ENCODE results near the gene CTNNA3. TPM values are rescaled to one million over a fixed set of nuclear protein-coding genes. Genes with fewer than 3 reads are reported as not detected.

Gene CTNNA3
- total and polyA plus RNA-seq, 2 donors (not counting 3 experiments of a cell fraction or from before 2014, with no cell fraction given), result not detected

DNA sequence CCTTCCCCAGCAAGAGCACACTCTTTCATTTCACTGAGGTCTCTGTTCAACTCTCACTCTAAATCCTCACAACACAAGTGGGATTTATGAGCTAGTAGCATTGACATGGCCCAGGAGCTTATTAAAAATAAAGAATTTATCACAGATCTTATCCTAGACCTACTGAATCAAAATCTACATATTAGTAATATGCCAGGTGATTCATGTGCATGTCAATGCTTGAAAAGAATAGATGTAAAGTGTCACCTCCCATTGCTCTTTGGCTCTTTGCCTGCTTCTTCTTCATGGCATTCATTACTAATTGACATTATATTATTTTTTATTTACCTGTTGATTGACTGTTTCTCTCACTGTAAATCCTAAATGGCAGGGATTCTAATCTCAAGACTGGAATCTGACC is 1229.4 kb downstream of the CTNNA3 start:
- H3K27me3 ChIP-seq (ENCODE audit: control insufficient read depth in 2 of 2, insufficient read depth in 2 of 2, low read length in 2 of 2), result no peaks in the 10 kb centered on the region
- H4K20me1 ChIP-seq (replicated peaks; ENCODE audit: control insufficient read depth, extremely low read depth, insufficient read depth, low read length), result no peaks in the 10 kb centered on the region
- ChIA-PET POLR2A (no interaction called here), CTCF (no interaction called here)
- dilution Hi-C loops (cut with MboI; ENCODE audit: extremely low pct_ligation_motif_present, low sequenced_read_pairs) (no loop called here), intact Hi-C loops (cut with micrococcal nuclease) (no loop called here)
- TF ChIP-seq POLR2AphosphoS5 (IDR thresholded peaks at IDR 0.05; ENCODE audit: insufficient read depth, low read depth, low read length) (no peak), JUN (IDR thresholded peaks at IDR 0.05; ENCODE audit: borderline replicate concordance, insufficient read depth, insufficient read length, low read depth) (no peak), GATA2 (IDR thresholded peaks at IDR 0.05; ENCODE audit: insufficient read depth, insufficient read length, low read depth, low read length) (no peak), EZH2 (IDR thresholded peaks at IDR 0.05; ENCODE audit: borderline replicate concordance, low read depth, low read length, severe bottlenecking) (no peak), FOS (IDR thresholded peaks at IDR 0.05; ENCODE audit: borderline replicate concordance, insufficient read depth, low read length) (no peak), MYC (IDR thresholded peaks at IDR 0.05; ENCODE audit: low read depth, low read length) (no peak), POLR2A (IDR thresholded peaks at IDR 0.05; ENCODE audit: low read depth, low read length) (no peak)
- TF ChIP-seq, protein P1, sequence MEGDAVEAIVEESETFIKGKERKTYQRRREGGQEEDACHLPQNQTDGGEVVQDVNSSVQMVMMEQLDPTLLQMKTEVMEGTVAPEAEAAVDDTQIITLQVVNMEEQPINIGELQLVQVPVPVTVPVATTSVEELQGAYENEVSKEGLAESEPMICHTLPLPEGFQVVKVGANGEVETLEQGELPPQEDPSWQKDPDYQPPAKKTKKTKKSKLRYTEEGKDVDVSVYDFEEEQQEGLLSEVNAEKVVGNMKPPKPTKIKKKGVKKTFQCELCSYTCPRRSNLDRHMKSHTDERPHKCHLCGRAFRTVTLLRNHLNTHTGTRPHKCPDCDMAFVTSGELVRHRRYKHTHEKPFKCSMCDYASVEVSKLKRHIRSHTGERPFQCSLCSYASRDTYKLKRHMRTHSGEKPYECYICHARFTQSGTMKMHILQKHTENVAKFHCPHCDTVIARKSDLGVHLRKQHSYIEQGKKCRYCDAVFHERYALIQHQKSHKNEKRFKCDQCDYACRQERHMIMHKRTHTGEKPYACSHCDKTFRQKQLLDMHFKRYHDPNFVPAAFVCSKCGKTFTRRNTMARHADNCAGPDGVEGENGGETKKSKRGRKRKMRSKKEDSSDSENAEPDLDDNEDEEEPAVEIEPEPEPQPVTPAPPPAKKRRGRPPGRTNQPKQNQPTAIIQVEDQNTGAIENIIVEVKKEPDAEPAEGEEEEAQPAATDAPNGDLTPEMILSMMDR (IDR thresholded peaks at IDR 0.05; ENCODE audit: extremely low read depth in 1 of 2, insufficient read depth in 1 of 2, low read depth in 1 of 2, low read length in 2 of 2), result no peak
- TF ChIP-seq, protein P2, sequence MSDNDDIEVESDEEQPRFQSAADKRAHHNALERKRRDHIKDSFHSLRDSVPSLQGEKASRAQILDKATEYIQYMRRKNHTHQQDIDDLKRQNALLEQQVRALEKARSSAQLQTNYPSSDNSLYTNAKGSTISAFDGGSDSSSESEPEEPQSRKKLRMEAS (IDR thresholded peaks at IDR 0.05; ENCODE audit: insufficient read depth, insufficient read length), result no peak
- FAIRE-seq (no peak), DNase-seq (ENCODE audit: low read depth, low spot score) (no peak)
- peaks cover 2% of the 10 kb centered on the region for H3K9me3 ChIP-seq (replicated peaks; ENCODE audit: control insufficient read depth, insufficient read depth, low read length)
- no peaks in the 10 kb centered on the region for H3K9me1 ChIP-seq (replicated peaks; ENCODE audit: control insufficient read depth, extremely low read depth, insufficient read depth, low read length)
- H3K4me2 ChIP-seq (ENCODE audit: insufficient read depth, low read length), result no peak overlapping the region
- H3K9ac ChIP-seq (replicated peaks; ENCODE audit: extremely low read depth, insufficient read depth, low read length), result no peak overlapping the region
- H3K36me3 ChIP-seq (ENCODE audit: control insufficient read depth in 2 of 2, extremely low read depth in 1 of 2, insufficient read depth in 2 of 2, low read length in 2 of 2), result no peaks in the 10 kb centered on the region
- no peak overlapping the region for H2AFZ ChIP-seq (ENCODE audit: low read depth, low read length)
- no peak overlapping the region for H3K4me3 ChIP-seq (replicated peaks in 1 of 3; ENCODE audit: insufficient read depth in 1 of 3, low read depth in 1 of 3, low read length in 3 of 3)
- H3K4me1 ChIP-seq (ENCODE audit: control insufficient read depth, extremely low read depth, insufficient read depth, low read length), result no peaks in the 10 kb centered on the region
- no TSS peak for BruUV-seq (replicated peaks)
- no peak overlapping the region for H3K27ac ChIP-seq (ENCODE audit: insufficient read depth, low read depth, low read length)
- no peaks in the 10 kb centered on the region for H3K79me2 ChIP-seq (ENCODE audit: control insufficient read depth, insufficient read depth, low read length)
